Cardiac muscle cell (in vitro differentiated cells and primary cell): ENCODE data around the gene RBP2. TPM values are rescaled to one million over a fixed set of nuclear protein-coding genes. Genes with fewer than 3 reads are reported as not detected.
A peak's percentile ranks its signal among the peaks of the same experiment; 100 is the strongest.

Source experiments
- DNase-seq, 2 donors: peaks; one replicate each; pipeline versions ENCODE4 v3.0.0 to v3.0.0-alpha.2; 2010 to 2017; ENCODE audit warnings: low read depth in 1 of 2, low spot score in 1 of 2
- H3K27ac ChIP-seq: fragments of 200-600 bp; sonication (generic); 2 replicates; pipeline ENCODE4 v1.5.1; 2016
- H3K27me3 ChIP-seq: fragments of 200-600 bp; sonication (generic); 2 replicates; pipeline ENCODE4 v1.6.0; 2016; ENCODE audit warnings: control low read depth
- H3K36me3 ChIP-seq: fragments of 200-600 bp; sonication (generic); 2 replicates; pipeline ENCODE4 v1.5.1; 2016; ENCODE audit warnings: control low read depth
- H3K4me1 ChIP-seq: fragments of 200-600 bp; sonication (generic); 2 replicates; pipeline ENCODE4 v1.8.1; 2017; ENCODE audit warnings: low read depth, mild to moderate bottlenecking, mixed run types
- H3K4me3 ChIP-seq: fragments of 200-600 bp; sonication (generic); 2 replicates; pipeline ENCODE4 v1.5.1; 2016; ENCODE audit warnings: mild to moderate bottlenecking
- H3K9me3 ChIP-seq: fragments of 200-600 bp; sonication (generic); 2 replicates; pipeline ENCODE4 v1.5.1; 2017; ENCODE audit warnings: low read depth, mild to moderate bottlenecking, control low read depth
- polyA plus RNA-seq: library from polyadenylated mRNA; unstranded; fragments of >200 nt; fragmentation: Nextera tagmentation; extraction: Ambion mirVana; gene quantifications from 2 replicates; pipeline ENCODE4 v1.2.1, GENCODE V29; 2016
- total RNA-seq: library from RNA; depleted of rRNA; stranded (reverse); fragments of >200 nt; gene quantifications from 2 replicates; pipeline ENCODE4 v1.2.3, GENCODE V29; 2016
- TF ChIP-seq, protein P1 (sequence below): IDR thresholded peaks from 2 replicates; pipeline ENCODE4 v1.5.1; 2012; ENCODE audit warnings: low read depth, mild to moderate bottlenecking, low read length

Gene RBP2
- total and polyA plus RNA-seq, 2 experiments from 2014 or later: not detected

DNA sequence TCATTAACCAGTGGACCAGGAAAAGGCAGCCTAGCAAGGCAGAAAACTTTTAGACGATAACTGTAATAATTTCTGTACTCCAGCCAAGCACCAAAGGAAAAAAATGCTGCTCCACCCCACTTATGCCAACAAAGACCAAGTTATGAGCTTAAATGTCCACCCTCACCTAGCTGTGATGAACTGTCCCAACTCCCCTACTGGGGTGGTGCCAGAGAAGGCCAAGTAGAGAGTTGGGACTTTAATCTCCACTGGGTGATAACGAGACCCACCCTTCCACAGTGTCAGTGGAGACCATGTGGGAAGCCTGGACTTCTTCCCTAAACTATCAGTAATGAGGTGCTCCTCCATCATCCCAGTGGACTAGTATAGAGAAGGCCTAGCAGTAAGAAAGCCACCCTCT, 53.1 kb downstream of the RBP2 start:
- H3K4me1 ChIP-seq: peaks cover 25% of the 10 kb centered on the region
- no peak overlapping the region for H3K27ac ChIP-seq
- no peaks in the 10 kb centered on the region for H3K27me3 ChIP-seq
- H3K36me3 ChIP-seq: peaks cover 7% of the 10 kb centered on the region
- TF ChIP-seq, protein P1, sequence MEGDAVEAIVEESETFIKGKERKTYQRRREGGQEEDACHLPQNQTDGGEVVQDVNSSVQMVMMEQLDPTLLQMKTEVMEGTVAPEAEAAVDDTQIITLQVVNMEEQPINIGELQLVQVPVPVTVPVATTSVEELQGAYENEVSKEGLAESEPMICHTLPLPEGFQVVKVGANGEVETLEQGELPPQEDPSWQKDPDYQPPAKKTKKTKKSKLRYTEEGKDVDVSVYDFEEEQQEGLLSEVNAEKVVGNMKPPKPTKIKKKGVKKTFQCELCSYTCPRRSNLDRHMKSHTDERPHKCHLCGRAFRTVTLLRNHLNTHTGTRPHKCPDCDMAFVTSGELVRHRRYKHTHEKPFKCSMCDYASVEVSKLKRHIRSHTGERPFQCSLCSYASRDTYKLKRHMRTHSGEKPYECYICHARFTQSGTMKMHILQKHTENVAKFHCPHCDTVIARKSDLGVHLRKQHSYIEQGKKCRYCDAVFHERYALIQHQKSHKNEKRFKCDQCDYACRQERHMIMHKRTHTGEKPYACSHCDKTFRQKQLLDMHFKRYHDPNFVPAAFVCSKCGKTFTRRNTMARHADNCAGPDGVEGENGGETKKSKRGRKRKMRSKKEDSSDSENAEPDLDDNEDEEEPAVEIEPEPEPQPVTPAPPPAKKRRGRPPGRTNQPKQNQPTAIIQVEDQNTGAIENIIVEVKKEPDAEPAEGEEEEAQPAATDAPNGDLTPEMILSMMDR: no peak
- H3K9me3 ChIP-seq: no peaks in the 10 kb centered on the region
- H3K4me3 ChIP-seq: no peak overlapping the region
- DNase-seq: no peak

DNA sequence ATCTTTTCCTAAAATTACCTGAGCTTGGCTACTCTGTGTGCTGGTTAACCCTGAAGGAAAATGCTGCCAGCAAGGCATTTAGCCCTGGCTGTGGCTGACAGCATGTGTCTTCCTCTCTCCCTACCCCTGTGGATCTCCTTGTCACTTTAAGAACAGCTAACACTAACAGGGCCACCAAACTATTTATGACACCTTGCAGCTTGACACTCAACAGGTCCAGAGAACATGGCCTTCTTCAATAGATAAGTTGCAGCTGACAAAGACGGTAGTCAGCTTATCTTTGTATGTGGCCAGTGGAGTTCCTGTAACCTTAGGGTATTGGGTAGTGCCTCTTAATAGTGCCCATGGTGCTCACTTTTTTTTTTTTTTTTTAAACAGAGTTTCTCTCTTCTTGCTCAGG, 54.9 kb downstream of the RBP2 start:
- no peaks in the 10 kb centered on the region for H3K27me3 ChIP-seq
- peaks cover 25% of the 10 kb centered on the region for H3K4me1 ChIP-seq
- peak in 1 of 2 donors; percentile 42 for DNase-seq
- H3K27ac ChIP-seq: peak overlapping the region; percentile 59
- TF ChIP-seq, protein P1: no peak
- no peaks in the 10 kb centered on the region for H3K9me3 ChIP-seq
- H3K36me3 ChIP-seq: peaks cover 7% of the 10 kb centered on the region
- H3K4me3 ChIP-seq: no peak overlapping the region

DNA sequence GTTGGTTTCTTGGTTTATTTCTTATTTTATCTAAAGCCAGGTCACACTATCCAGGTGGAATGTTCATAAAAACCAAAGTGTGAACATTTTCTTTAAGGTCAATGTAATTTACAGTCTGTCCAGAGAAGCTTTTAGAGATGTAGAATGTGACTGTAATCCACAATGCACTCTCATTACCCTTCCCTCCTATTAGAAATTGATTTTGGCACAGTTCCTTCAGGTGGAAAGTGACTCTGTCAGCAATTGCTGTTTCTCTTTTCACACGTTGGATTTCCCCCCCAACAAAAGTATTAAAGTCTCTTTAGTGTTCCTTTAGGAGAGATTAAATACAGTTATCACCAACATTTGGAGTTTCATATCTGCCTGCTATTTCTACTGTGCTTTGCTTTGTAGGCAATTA, 55.3 kb downstream of the RBP2 start:
- no peaks in the 10 kb centered on the region for H3K9me3 ChIP-seq
- H3K27me3 ChIP-seq: no peaks in the 10 kb centered on the region
- no peak overlapping the region for H3K4me3 ChIP-seq
- TF ChIP-seq, protein P1: no peak
- peak in 1 of 2 donors; percentile 12 for DNase-seq
- peaks cover 25% of the 10 kb centered on the region for H3K4me1 ChIP-seq
- peak overlapping the region; percentile 59 for H3K27ac ChIP-seq
- H3K36me3 ChIP-seq: peaks cover 7% of the 10 kb centered on the region

DNA sequence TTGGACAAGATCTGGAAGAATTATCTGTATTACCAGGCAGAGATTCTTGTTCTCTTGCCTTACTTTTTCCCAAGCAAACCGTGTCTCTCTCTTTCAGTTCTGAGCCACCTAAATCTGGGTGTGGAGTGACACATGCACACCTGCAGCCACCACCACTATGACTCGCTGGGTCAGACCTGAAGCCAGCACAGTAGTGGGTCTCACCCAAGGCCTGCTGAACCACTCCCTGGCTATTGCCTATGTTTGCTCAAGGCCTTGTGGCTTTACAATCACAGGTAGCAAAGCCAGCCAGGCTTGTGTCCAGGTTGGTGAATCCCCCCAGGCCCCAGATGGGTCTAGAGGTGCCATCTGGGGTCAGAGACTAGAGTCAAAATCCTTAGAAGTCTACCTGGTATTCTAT, 58.2 kb downstream of the RBP2 start:
- no peaks in the 10 kb centered on the region for H3K9me3 ChIP-seq
- H3K4me1 ChIP-seq: peaks cover 25% of the 10 kb centered on the region
- no peak overlapping the region for H3K4me3 ChIP-seq
- no peak overlapping the region for H3K27ac ChIP-seq
- peaks cover 4% of the 10 kb centered on the region for H3K36me3 ChIP-seq
- TF ChIP-seq, protein P1: no peak
- DNase-seq: no peak
- H3K27me3 ChIP-seq: no peaks in the 10 kb centered on the region

DNA sequence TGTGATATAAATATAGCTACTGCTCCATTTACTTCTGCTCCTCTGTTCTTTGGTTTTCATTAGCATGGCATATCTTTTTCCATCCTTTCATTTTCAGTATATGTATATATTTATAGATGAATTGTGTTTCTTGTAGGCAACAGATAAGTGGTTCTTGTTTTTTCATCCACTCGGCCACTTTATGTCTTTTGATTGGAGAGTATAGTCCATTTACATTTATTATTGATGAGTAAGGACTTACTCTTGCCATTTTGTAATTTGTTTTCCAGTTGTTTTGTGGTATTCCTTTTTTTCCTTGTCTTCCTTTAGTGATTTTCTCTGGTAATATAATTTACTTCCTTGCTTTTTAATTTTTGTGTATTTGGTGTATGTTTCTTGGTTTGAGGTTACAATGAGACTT, 60.0 kb downstream of the RBP2 start:
- H3K4me3 ChIP-seq: no peak overlapping the region
- H3K27ac ChIP-seq: no peak overlapping the region
- H3K36me3 ChIP-seq: no peaks in the 10 kb centered on the region
- no peaks in the 10 kb centered on the region for H3K27me3 ChIP-seq
- TF ChIP-seq, protein P1: no peak
- peaks cover 13% of the 10 kb centered on the region for H3K4me1 ChIP-seq
- H3K9me3 ChIP-seq: no peaks in the 10 kb centered on the region
- no peak for DNase-seq
